Measurements from ENCODE around the gene ZNF653.

DNA sequence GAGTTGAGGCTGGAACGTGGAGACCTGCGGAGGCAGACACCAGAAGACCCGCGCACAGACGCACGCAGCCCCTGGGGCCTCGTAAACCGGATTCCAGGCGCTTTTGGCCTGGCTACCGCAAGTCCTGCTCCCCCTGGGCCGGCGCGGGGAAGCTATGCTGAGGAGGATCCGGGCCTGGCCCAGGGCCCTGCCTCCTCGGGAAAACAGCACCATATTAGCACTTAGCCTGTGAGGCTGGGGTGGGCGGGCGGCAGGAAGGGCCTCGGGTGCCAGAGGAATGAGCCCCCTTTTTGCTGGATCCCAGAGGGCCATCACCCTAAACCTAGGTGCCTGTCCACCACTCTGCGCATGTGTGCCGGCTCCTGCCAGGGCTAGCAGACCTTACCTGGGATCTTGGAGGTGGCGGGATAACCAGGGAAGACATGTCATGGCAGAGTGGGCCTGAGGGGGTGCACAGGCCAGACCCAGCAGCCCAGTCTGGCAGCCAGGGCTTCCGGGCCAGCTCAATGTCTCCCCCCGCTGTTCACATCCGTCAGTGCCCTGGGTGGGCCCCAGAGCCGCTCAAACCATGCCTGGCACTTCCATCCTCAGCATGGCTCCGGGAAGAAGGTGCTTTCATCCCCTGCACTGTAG, 46.1 kb upstream of the ZNF653 start:
- TF ChIP-seq, protein P1, sequence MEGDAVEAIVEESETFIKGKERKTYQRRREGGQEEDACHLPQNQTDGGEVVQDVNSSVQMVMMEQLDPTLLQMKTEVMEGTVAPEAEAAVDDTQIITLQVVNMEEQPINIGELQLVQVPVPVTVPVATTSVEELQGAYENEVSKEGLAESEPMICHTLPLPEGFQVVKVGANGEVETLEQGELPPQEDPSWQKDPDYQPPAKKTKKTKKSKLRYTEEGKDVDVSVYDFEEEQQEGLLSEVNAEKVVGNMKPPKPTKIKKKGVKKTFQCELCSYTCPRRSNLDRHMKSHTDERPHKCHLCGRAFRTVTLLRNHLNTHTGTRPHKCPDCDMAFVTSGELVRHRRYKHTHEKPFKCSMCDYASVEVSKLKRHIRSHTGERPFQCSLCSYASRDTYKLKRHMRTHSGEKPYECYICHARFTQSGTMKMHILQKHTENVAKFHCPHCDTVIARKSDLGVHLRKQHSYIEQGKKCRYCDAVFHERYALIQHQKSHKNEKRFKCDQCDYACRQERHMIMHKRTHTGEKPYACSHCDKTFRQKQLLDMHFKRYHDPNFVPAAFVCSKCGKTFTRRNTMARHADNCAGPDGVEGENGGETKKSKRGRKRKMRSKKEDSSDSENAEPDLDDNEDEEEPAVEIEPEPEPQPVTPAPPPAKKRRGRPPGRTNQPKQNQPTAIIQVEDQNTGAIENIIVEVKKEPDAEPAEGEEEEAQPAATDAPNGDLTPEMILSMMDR (conservative IDR thresholded peaks at IDR 0.05; ENCODE audit: low read length): peak; percentile 74
- TF ChIP-seq EZH2phosphoT487 (IDR thresholded peaks at IDR 0.05; ENCODE audit: borderline replicate concordance, low read depth, low read length): no peak

Data from OCI-LY7 (cell line).